NCI-H82 treated with DMSO at 0.1 percent for 48 hours (cell line): ENCODE measurements around the gene IZUMO4.

Source experiments
- DNase-seq: peaks from one replicate; lab custom pipeline; 2025; ENCODE audit not compliant: unreplicated experiment; lab: John Stamatoyannopoulos, UW

IZUMO4 gene, protein sequence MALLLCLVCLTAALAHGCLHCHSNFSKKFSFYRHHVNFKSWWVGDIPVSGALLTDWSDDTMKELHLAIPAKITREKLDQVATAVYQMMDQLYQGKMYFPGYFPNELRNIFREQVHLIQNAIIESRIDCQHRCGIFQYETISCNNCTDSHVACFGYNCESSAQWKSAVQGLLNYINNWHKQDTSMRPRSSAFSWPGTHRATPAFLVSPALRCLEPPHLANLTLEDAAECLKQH

DNA sequence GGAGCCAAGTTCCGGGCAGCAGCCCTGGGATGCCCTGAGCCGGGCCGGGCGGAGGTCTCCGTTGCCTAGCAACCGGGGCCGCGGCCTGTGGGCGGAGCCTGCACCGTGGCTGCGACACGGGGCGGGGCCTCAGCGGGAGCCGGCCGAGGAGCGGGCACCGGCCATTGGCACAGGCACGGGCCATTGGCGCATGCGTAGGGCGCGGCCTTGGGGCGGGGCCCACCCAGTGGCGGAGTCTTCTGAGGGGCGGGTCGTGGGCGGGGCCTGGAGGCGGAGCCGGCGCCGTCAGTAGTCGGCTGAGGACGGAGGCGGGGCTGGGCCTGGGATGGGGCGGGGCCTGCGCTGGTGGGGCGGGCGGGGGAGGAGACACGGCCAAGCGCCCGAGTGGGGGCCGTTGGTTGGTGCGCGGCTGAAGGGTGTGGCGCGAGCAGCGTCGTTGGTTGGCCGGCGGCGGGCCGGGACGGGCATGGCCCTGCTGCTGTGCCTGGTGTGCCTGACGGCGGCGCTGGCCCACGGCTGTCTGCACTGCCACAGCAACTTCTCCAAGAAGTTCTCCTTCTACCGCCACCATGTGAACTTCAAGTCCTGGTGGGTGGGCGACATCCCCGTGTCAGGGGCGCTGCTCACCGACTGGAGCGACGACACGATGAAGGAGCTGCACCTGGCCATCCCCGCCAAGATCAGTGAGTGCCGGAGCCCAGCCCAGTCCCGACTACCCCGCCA is at the start of gene IZUMO4:
Gene IZUMO4, plus strand, starts transcription at position 436 of the 723 bp plus-strand sequence. Its CDS starts 31 bp downstream, at position 467.
- peak; percentile 79 for DNase-seq

DNA sequence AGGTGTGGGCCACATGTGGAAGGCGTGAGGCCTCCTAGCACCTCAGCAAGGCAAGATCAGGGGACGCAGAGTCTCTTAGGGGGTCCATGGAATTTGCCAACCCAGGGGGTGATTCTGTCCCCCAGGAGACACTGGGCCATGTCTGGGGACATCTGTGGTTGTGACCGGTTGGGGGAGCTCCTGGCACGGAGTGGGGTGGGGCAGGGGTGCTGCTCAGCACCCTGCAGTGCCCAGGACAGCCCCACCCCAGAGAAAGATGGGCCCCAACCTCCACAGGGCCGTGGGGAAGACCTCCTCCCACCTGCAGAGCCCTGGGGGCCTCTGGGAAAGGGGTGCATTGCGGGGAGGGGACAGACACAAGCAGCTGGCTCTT is 49.7 kb upstream of the IZUMO4 start:
- no peak for DNase-seq

DNA sequence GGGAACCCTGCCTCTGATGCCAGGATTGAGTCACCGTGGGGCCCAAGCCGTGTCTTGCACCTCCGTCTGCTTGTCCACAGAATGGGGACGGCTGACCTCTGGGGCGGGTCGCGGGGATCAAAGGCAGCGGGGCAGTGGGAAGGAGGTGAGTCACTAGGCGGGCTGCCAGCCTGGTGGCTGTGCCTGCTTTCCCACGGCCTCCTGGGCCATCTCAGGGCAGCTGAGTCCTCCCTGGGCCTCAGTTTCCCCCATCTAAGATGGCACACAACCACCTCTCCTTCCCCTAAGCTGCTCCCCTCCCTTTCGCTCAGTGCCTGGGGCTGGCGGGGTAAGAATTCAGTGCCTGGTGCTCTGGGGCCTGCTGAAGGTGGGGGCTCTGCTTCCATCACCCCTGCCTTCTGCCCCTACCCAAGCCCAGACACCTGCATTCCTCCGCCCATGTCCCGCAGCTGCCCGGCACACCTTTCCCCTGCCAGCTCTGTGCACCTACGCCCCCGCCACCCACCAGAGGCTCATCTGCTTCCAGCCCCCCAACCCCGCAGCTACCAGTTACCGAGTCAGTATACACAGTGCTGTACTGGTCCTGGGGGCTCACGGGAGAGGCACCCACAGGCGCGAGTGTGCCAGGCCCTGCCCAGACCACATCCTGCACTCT is 49.1 kb upstream of the IZUMO4 start:
- DNase-seq: no peak

DNA sequence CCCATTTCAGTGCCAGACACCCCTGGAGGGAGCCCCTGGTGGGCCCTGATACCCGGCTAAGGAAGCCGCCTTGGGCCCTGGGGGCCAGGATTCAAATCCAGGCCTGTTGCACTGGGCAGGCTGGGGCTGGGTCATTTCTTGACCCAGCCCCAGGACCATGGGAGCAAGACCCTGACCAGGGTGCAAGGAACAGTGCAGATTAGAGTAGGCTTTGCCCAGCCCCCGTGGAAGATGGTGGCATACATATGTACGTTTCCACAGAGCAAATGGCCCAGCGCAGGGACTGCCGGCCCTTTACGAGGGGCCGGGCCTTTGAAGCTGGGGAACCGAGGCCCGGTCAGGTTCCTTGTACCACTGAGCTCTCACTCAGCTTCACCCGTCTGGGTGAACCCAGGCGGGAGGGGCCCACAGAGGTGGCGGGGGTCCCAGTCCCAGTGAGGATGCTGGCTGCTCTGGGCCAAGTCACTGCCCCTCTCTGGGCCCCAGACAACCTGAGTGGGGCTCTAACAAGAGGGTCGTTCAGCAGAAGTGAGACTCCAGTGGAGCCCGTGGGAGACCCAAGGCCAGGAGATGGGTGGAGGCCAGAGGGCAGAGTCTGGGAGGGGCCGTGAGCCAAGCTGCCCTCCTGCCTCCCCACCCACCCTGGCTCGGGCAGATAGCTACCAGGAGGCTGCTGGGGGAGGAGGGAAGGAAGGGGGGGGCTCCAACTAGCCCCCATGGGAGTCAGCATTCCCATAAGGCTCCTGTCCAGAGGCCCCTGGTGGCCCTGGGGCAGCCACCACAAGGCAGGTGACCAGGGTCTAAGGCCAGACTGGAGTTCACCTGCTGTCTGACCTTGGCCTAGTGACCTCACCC is 48.4 kb upstream of the IZUMO4 start:
- no peak for DNase-seq

DNA sequence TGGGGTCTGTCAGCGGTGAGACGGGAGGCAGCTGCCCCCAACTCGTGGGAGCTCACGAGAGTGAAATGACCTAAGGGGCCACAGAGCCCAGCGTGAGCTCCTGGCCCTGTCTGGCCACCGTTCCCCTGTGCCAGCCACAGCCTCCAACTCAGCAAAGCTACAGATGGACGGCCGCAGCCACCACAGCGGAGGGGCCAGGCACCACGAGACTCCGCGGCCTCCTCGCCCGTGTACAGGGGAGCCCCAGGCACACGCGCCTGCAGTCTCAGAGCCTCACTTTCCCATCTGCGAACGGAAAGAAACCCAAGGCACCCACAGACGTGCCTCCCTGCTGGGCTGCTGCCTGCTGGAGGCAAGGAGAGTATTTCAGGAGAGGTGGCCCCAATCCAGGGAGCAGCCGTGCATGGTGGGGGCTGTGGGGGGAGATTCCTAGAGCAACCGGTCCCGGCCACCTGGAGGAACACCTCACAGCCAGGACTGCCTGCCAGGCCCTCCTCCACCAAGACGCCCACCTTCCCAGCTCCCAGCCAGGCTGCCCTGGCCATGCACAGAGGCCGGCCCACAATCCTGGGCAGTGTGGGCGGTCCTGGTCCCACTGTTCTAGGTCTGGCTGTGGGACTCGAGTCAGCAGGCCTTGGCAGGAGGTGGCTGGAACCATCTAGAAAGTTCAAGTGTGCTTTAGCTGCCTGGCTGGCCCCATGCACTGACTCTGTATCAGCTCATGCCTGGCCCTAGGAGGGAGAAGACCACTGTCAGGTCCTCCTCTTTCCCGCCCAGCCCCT is 47.6 kb upstream of the IZUMO4 start:
- DNase-seq: no peak

DNA sequence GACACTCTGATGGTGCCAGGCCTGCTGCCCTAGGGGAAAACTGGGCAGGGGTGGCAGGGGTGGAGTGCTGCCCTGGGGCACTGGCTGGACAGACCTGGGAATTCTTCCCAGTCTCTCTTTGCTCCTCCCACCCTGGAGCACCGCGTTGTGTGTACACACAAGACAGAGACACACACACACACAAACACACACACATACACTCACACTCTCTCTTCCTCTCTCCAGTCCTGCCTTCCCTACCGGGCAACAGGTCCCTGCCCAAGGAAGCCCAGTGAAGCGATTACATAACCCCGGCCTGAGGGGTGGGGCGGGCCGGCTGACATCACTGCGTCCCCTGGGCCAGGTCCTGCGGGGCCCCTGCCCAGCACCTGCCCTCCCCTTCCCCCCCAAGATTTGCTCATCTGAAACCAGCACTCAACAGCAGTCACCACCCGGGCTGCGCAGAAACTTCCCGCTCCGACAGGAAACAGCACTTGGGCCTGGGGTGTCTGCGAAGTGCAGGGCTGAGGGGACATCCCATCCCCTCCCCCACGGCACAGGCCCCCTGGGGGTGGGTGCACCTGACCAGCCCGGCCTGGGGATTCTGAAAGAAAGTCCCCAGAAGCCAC is 46.9 kb upstream of the IZUMO4 start:
- DNase-seq: no peak

DNA sequence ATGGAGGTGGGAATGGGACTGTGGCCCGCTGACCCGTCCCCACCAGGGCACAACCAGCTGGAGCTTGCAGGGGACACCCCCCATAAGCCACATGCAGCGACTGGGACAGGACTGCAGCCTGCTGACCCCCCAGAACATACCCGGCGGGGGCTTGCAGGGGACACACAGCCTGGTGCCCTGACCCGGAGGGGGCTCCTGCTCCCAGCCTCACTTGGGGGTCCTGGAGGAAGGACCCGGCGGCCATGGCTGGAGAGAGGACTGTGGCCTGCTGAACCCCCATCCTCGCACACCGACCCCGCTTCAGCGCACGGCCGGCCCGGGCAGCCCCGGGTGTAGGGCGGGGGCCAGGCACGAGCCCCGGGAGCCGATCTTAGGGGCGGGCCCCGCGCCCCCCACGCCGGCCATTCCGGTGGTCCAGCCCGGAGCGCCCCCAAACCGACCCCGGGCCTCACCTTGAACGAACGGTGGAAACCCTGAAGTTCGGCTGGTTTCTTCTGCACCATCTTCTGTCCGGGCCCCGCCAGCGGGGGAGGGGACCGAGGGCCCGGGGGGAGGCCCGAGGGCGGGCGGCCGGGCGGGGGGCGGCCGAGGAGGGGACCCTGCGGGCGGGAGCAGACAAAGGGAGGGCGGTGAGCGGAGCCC is 46.2 kb upstream of the IZUMO4 start:
- DNase-seq: no peak

DNA sequence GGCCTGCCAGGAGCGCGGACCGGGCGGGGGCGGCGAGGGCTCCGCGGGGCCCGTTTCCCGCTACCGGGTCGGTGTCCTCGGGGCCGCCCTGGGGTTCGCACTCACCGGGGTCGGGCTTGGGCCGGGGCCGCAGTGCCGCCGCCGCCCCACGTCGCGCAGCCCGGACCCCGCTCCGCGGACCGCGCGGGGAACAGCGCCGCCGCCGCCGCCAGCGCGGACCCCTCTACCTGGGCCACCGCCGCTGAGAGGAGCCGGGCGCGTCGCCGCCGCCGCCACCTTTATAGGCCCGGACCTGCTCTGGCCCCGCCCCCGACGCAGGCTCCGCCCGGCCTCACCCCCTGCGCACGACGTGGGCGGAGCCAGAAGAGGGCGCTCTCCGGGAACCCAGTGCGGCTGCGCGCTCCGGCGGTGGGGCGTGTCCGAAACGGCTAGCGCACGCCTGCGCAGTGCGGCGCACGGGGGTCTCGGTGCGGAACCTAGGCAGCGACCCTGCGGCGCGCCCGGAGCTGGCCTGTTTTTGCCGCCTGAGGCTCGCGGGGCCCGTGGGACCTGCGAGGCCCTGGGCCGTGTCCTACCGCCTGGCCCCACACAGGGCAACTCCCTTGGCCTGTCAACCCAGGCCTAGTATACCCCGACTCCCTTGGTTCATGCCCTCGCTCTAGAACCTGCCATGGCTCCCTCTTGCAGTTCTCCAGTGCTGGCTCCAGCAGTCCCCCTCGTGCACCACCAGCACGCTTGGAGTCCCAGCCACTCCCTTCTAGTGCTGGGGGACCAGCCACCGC is 45.5 kb upstream of the IZUMO4 start, which contains the start of gene MKNK2:
Gene MKNK2, minus strand, starts transcription at position 254 of the 782 bp plus-strand sequence. CDS start 393 bp downstream, outside the sequence.
- peak; percentile 20 for DNase-seq

DNA sequence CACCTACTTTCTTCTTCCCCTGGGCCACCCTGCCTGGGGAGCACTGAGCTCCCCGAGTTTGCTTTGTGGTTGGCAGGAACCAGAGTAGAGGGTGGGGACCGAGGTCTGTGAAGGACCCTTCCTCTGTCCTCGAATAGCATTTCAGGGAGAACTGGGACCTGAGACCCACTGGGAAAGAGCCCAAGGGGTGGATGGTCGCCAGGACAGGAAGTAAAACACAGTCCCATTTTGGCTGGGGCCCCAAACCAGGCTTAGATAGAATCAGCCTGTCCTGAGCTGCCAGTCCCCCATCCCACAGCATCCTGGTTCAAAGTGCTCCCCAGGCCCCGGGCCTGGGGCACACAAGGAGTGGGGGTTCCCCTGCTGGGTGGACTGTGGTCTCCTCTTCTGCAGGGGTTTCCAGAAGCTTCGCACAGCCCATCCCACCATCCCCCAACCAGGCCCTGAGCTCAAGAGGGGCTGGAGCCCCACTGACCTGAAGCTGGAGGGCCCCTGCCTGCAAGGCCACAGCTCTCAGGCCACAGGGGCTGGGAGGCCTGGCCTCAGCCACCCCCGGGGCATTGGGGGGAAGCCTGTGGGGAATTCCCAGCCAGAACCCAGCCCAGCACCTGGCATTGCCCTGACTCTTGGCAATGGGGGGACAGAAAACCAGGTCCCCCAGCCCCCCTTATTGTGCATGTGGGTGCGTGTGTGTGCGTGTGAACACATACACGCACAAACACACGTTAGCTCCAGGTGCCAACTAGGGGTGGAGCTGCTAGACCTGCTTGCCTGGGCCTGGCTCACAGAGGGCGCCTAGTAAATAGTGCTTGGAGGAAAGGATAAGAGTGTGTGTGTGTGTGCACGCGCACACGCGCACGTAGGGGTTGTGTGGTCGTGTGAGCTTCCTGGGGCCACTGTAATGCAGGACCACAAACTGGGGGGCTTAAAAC is 44.7 kb upstream of the IZUMO4 start:
- no peak for DNase-seq

DNA sequence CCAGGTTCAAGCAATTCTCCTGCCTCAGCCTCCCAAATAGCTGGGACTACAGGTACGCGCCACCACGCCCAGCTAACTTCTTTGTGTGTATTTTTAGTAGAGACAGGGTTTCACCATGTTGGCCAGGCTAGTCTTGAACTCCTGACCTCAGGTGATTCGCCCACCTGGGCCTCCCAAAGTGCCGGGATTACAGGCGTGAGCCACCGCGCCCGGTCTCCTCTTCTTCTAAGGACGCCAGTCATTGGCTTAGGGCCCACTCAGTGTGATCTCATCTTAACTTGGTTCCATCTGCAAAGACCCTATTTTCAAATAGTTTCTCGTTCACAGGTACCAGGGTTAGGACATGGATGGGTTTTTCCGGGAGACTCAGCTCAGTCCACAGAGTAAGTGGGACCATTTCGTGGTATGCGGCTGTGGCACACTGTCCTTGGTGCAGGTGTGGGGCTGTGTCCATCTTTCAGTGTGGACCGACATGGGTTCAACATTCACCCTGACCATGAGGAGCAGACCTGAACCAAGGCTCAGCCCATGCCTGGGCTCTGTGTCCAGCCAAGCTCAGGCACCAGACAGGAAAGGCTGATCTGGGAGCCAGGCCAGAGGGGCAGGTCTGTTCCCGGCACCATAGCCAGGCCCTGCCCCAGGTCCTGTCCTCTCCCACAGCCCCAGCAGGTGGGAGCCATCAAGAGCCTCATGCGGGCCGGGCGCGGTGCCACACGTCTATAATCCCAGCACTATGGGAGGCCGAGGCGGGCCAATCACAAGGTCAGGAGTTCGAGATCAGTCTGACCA is 42.9 kb upstream of the IZUMO4 start:
- no peak for DNase-seq

DNA sequence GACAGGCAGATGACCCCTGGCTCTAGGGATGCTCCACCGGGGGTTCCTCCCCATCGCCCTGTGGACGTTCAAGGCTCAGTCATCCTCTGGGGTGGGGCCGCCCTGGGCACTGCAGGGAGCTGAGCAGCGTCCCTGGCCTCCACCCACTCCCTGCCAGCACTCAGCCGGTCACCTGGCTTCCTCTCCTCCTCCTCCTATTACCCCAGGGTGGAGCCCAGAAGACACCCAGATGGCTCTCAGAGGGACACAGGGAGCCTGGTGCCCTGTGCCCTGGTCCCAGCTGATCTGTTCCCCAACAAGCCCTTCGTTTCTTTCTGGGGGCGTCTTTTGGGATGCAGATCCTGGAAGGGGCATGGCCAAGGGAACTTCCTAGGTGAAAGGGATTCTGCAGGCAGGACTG is 42.0 kb upstream of the IZUMO4 start:
- no peak for DNase-seq

DNA sequence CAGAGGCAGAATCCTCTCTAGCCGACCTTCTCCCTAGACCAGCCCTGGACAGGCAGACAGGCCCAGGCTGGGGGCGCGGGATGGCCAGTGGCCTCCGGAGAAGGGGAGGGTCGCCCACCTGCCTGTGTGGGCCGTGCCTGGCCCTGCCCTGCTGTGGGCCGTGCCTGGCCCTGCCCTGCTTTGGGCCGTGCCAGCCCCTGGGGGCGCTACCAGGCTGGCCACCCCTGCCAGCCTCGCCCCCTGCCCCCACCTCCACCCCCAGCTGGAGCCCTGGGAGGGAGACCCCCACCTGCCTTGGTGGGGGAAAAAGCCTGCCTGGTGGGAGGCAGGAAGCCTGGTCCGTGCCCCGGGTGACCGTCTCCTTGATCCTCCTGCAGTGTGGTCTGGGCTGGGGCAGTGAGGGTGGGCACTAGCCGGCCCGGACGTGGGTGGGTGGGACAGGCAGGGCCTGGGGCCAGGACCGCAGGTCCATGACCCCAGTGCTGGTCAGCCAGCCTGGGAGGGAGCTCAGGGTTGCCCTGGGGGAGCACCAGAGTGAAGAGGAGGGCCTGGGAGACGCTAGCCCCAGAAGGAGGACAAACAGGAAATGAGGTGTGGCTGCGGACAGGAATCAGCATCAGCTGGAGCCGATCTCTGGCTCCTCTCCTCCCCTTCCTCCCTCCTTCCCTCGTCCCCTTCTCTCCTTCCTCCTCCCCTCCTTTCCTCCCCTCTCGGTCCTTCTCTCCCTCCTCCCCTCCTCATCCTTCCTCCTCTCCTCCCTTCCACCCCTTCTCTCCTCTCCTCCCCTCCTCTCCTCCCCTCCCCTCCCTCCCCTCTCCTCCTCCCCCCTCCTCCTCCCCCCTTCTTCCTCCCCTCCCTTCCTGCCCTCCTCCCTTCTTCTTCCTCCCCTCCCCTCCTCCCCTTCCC is 40.5 kb upstream of the IZUMO4 start:
- DNase-seq: no peak

DNA sequence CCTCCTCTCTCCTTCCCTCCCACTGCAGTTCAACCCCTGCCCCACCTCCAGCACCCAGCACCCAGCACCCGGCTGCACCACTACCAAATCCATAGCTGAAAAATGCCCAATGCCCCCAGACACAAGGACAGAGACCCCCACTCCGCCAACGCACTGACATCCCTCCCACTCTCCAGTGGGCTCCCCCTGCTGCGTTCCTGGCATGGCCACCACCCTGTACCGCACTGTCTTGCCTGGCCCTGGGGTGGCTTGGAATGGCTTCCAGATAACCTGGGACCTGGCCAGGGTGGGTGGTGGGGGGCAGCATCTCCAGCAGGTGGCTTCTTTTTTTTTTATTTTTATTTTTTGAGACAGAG is 39.9 kb upstream of the IZUMO4 start:
- DNase-seq: no peak

DNA sequence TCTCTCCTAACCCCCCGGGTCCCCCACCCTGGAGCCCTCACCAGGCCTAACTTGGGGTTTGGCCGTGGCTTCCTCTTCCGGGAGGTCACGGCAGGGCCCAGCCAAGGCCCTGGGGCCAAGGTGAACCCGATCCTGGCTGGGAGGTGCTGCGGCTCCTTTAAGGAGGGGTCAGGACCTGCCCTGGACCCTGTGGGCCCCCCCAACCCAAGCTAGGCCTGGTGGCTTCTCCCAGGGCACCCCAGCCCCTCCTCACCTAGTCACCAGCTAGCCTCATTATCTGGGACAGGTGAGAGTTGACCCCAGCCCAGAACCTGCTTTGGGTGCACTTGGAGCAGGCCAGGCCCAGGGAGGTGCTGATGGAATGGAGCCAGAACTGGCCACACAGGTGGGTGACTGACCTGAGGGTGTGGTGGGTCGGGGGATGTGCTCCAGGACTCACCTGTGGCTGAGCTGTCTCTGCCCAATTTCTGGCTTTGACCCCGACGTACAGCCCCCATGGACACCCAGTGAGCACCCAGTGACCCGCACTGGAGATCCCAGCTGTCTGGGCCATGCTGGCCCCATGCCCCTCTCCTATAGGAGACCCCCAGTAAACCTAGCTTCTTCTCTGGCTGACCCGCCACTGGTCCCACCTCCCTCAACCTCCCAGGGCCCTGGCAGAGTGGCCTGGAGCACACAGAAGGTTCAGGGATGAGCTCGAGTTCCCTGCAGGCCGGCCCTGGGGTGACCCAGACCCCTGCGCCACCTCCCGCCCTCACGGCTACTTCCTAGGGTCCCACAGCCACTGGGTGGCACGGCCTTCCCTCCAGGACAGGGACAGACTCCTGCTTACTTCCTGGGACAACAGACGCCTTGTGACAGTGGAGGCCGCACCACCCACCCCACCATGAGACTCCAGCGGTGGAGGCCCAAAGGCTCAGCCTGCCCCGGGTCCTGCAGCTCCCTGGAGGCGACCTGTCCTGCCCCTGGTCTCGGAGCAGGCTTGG is 38.9 kb upstream of the IZUMO4 start:
- DNase-seq: no peak
